C4-2B (cell line): Measurements from ENCODE around the gene SMPD3.

Experiments
- CTCF ChIP-seq: fragments of 450-650 bp; conservative IDR thresholded peaks from 2 replicates; pipeline ENCODE4 v1.5.1; 2017; ENCODE audit warnings: mild to moderate bottlenecking
- ZFX ChIP-seq: fragments of 450-650 bp; IDR thresholded peaks from 2 replicates; pipeline ENCODE4 v1.6.1; 2017

DNA sequence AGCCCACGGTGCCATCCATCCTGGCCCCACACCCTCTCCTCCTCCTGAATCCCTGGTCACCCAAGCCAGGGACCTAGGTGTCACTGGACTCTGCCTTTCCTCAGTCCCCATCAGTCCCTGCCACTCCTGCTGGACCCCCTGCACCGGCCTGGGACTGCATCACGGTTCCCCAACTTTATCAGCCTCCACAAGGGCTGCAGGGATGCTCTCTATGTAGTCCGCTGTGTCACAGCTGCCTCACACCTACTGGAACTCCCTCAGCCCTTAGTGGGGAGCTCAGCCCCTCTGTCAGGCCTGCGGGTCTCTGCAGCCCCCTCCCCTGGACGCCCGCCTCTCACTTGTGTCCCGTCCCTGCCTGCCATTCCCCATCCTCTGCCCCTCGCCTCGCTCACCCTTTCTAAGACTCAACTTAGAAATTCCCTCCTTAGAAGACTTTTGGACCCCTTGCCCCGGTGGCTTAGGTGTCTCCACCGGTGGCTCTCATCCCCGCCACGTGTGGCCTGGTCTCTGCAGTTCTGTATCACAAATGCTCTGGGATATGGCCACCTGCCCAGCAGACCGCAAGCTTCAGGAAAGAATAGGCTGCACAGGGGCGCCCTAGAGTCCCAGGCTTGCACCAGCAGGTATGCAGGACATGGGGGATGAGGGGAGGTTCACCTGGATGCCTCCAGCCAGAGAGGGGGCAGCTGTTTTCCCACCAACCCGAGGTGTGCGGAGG, 74.6 kb downstream of the SMPD3 start:
- no peak for TF ChIP-seq CTCF
- TF ChIP-seq ZFX, result no peak
